ENCODE data around the gene CYB5R2. TPM values are rescaled to one million over a fixed set of nuclear protein-coding genes. Genes with fewer than 3 reads are reported as not detected.

CYB5R2 gene
- total and polyA plus RNA-seq, 4 donors = 0.19 to 3.7 (median 2.0) TPM

GRCh38 chr11:7677071-7677470 lies 3.8 kb upstream of the CYB5R2 start:
- H3K27ac ChIP-seq (ENCODE audit: low read depth in 1 of 2, low read length in 2 of 2) = no peak overlapping the region
- H3K9me3 ChIP-seq (ENCODE audit: control insufficient read depth in 4 of 4, low read length in 3 of 4) = no peaks in the 10 kb centered on the region
- no peaks in the 10 kb centered on the region for H3K27me3 ChIP-seq (ENCODE audit: control insufficient read depth in 4 of 4, insufficient read depth in 4 of 4, low read length in 3 of 4)
- peaks cover 0 to 13% (median 7%) of the 10 kb centered on the region in 4 donors for H3K4me1 ChIP-seq (ENCODE audit: control insufficient read depth in 4 of 4, insufficient read depth in 4 of 4, low read length in 3 of 4)
- H3K36me3 ChIP-seq (ENCODE audit: control insufficient read depth in 4 of 4, insufficient read depth in 3 of 4, low read depth in 1 of 4, low read length in 3 of 4) = no peaks in the 10 kb centered on the region
- DNase-seq (ENCODE audit: low spot score) = no peak
- TF ChIP-seq HNF4G (IDR thresholded peaks at IDR 0.05) (no peak), MAX (IDR thresholded peaks at IDR 0.05) (no peak), RXRA (IDR thresholded peaks at IDR 0.05) (no peak)
- 82% methylated on average over 5 of the region's 5 CpGs for WGBS
- H3K9ac ChIP-seq (ENCODE audit: low read depth in 1 of 2, low read length in 2 of 2) = no peak overlapping the region
- no peak overlapping the region for H3K4me3 ChIP-seq (ENCODE audit: low read depth in 1 of 3, low read length in 3 of 3)

GRCh38 chr11:7675631-7676030 lies 2.3 kb upstream of the CYB5R2 start:
- no peak for DNase-seq (ENCODE audit: low spot score)
- no peaks in the 10 kb centered on the region for H3K36me3 ChIP-seq (ENCODE audit: control insufficient read depth in 4 of 4, insufficient read depth in 3 of 4, low read depth in 1 of 4, low read length in 3 of 4)
- H3K27me3 ChIP-seq (ENCODE audit: control insufficient read depth in 4 of 4, insufficient read depth in 4 of 4, low read length in 3 of 4) = no peaks in the 10 kb centered on the region
- no peaks in the 10 kb centered on the region for H3K9me3 ChIP-seq (ENCODE audit: control insufficient read depth in 4 of 4, low read length in 3 of 4)
- no peak overlapping the region for H3K9ac ChIP-seq (ENCODE audit: low read depth in 1 of 2, low read length in 2 of 2)
- no peak overlapping the region for H3K27ac ChIP-seq (ENCODE audit: low read depth in 1 of 2, low read length in 2 of 2)
- 89% methylated on average over 3 of the region's 3 CpGs for WGBS
- TF ChIP-seq MAX (IDR thresholded peaks at IDR 0.05) (no peak), FOXA2 (IDR thresholded peaks at IDR 0.05) (no peak), RXRA (IDR thresholded peaks at IDR 0.05) (no peak), REST (IDR thresholded peaks at IDR 0.05) (no peak), GABPA (IDR thresholded peaks at IDR 0.05 in 1 of 2, conservative IDR thresholded peaks at IDR 0.05 in 1 of 2) (no peak), YY1 (IDR thresholded peaks at IDR 0.05) (no peak), HNF4G (IDR thresholded peaks at IDR 0.05) (no peak), EGR1 (IDR thresholded peaks at IDR 0.05; ENCODE audit: low read depth in 2 of 2) (no peak)
- H3K4me3 ChIP-seq (ENCODE audit: low read depth in 1 of 3, low read length in 3 of 3) = no peak overlapping the region
- H3K4me1 ChIP-seq (ENCODE audit: control insufficient read depth in 4 of 4, insufficient read depth in 4 of 4, low read length in 3 of 4) = peaks cover 0 to 13% (median 7%) of the 10 kb centered on the region in 4 donors

GRCh38 chr11:7673724-7674434 lies 579 bp upstream of the CYB5R2 start:
- no peaks in the 10 kb centered on the region for H3K27me3 ChIP-seq (ENCODE audit: control insufficient read depth in 4 of 4, insufficient read depth in 4 of 4, low read length in 3 of 4)
- H3K9me3 ChIP-seq (ENCODE audit: control insufficient read depth in 4 of 4, low read length in 3 of 4) = no peaks in the 10 kb centered on the region
- H3K4me3 ChIP-seq (ENCODE audit: low read depth in 1 of 3, low read length in 3 of 3) = peak overlapping the region in 2 of 3 donors; percentile 53 to 60
- no peaks in the 10 kb centered on the region for H3K36me3 ChIP-seq (ENCODE audit: control insufficient read depth in 4 of 4, insufficient read depth in 3 of 4, low read depth in 1 of 4, low read length in 3 of 4)
- DNase-seq (ENCODE audit: low spot score) = no peak
- H3K4me1 ChIP-seq (ENCODE audit: control insufficient read depth in 4 of 4, insufficient read depth in 4 of 4, low read length in 3 of 4) = peaks cover 0 to 13% (median 7%) of the 10 kb centered on the region in 4 donors
- WGBS = 13% methylated on average over 72 of the region's 72 CpGs
- no peak overlapping the region for H3K9ac ChIP-seq (ENCODE audit: low read depth in 1 of 2, low read length in 2 of 2)
- TF ChIP-seq ZBTB33 (IDR thresholded peaks at IDR 0.05) (no peak), NR2F2 (IDR thresholded peaks at IDR 0.05) (no peak), FOXA2 (IDR thresholded peaks at IDR 0.05) (no peak), RAD21 (IDR thresholded peaks at IDR 0.05) (no peak), HNF4G (IDR thresholded peaks at IDR 0.05) (no peak)
- no peak overlapping the region for H3K27ac ChIP-seq (ENCODE audit: low read depth in 1 of 2, low read length in 2 of 2)
